HG02678 (cell line): ENCODE results near the gene AMHR2.

Experiments used
- ATAC-seq: cut with Tn5 transposase; IDR thresholded peaks from one replicate; pipeline ENCODE4 v1.9.1; 2021; ENCODE audit warnings: mild to moderate bottlenecking, moderate library complexity; ENCODE audit not compliant: unreplicated experiment

Gene AMHR2

DNA sequence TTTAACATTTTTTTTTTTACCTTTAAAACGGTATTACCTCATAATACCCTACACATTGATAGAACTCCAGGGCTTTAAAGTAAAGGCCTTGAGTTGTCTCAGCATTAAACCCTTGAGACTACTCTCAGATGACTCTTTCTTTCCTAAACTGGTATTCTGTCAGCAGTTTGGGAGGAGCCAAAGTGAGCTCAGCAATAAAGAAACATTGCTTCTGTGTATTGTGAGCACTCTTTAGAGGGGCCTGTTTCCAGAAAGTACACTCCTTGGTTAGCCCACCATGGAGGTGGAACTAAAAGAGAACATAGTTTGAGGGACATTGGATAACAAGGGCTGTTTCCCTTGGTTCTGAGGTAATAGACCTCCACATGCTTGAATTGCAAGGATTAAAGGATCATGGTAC is 55.2 kb downstream of the AMHR2 start:
- no peak for ATAC-seq

- ATAC-seq, result no peak
Observed at GRCh38 chr12:53479331-53479730, 55.7 kb downstream of the AMHR2 start.

DNA sequence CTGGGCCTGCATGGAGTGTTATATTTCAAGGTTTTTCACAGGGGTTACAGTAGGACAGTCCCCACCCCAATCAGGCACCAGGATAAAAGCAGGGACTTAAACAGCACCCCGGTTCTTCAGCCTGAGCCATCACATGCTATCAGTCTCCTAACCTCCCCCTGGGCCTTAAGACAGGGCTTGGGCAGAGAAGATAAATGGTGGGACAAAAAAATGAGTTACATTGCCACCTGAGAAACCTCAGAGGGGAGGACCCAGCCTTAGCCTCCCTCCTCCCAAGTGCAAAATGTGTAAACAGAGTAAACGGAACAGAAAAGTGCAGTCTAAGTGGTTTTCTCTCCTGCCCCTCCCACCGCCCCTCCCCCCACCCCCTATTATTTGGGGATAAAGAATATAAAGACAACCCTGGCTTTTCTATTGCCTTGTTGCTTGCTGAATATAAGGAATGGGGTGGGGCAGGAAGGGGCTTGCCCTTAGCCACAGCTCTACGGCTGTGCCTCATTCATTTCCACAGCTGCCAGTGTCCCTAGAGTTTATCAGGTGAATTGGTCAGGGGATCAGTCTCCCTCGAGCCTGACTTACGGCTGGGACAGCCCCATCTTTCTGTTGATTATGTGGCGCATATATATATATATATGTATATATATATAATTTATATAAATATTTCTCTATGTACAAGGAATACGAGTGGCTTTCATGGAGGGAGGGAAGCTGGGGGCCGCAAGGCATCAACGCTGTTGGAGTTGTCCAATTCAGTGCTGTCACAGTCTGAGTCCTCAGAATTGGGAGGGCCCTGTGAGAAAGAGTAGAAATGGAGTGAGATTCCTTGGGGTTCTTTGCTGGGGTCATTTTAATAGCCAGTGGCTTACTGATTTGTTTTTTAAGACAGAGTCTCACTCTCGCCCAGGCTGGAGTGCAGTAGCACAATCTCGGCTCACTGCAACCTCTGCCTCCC is 57.1 kb downstream of the AMHR2 start:
- ATAC-seq, result no peak
